ENCODE measurements around the gene SORL1. TPM values are rescaled to one million over a fixed set of nuclear protein-coding genes. Genes with fewer than 3 reads are reported as not detected.

SORL1 gene
- total RNA-seq, 1 experiment from 2014 or later, result 6.1 TPM

- no peak for TF ChIP-seq CTCF (IDR thresholded peaks at IDR 0.05; ENCODE audit: unreplicated experiment)
- H3K4me1 Mint-ChIP-seq (ENCODE audit: low read depth, unreplicated experiment), result no peaks in the 10 kb centered on the region
- CTCF ChIA-PET, result no interaction called here
- H3K36me3 Mint-ChIP-seq (ENCODE audit: insufficient read depth, unreplicated experiment), result no peaks in the 10 kb centered on the region
- BruUV-seq (replicated peaks), result no TSS peak
- no peak for DNase-seq
- H3K4me3 Mint-ChIP-seq (ENCODE audit: low read depth, unreplicated experiment), result no peak overlapping the region
- peaks cover 37% of the 10 kb centered on the region for H3K27me3 Mint-ChIP-seq (ENCODE audit: unreplicated experiment)
- intact Hi-C loops (cut with micrococcal nuclease; ENCODE audit: unreplicated experiment), result no loop called here
- no peaks in the 10 kb centered on the region for H3K9me3 Mint-ChIP-seq (ENCODE audit: low read depth, unreplicated experiment)
- no peak overlapping the region for H3K27ac Mint-ChIP-seq (ENCODE audit: unreplicated experiment)
Measured at GRCh38 chr11:121422675-121423074, 29.4 kb upstream of the SORL1 start.

GRCh38 chr11:121425828-121426227 lies 26.3 kb upstream of the SORL1 start:
- intact Hi-C loops (cut with micrococcal nuclease; ENCODE audit: unreplicated experiment), result no loop called here
- Mint-ChIP-seq H3K4me3 (ENCODE audit: low read depth, unreplicated experiment) (no peak overlapping the region), H3K27ac (ENCODE audit: unreplicated experiment) (no peak overlapping the region), H3K4me1 (ENCODE audit: low read depth, unreplicated experiment) (no peaks in the 10 kb centered on the region), H3K36me3 (ENCODE audit: insufficient read depth, unreplicated experiment) (no peaks in the 10 kb centered on the region), H3K27me3 (ENCODE audit: unreplicated experiment) (peaks cover 52% of the 10 kb centered on the region), H3K9me3 (ENCODE audit: low read depth, unreplicated experiment) (no peaks in the 10 kb centered on the region)
- DNase-seq, result no peak
- BruUV-seq (replicated peaks), result no TSS peak
- TF ChIP-seq CTCF (IDR thresholded peaks at IDR 0.05; ENCODE audit: unreplicated experiment), result no peak
- CTCF ChIA-PET, result interaction anchor here (0.7 kb wide), 1 partner anchor 11 kb away, joined by 4 read pairs; no protein-coding TSS in a partner anchor

- peak; percentile 16 for DNase-seq
- Mint-ChIP-seq H3K4me3 (ENCODE audit: low read depth, unreplicated experiment) (peak overlapping the region; percentile 55), H3K4me1 (ENCODE audit: low read depth, unreplicated experiment) (no peaks in the 10 kb centered on the region), H3K36me3 (ENCODE audit: insufficient read depth, unreplicated experiment) (no peaks in the 10 kb centered on the region), H3K27me3 (ENCODE audit: unreplicated experiment) (peaks cover 59% of the 10 kb centered on the region), H3K27ac (ENCODE audit: unreplicated experiment) (no peak overlapping the region), H3K9me3 (ENCODE audit: low read depth, unreplicated experiment) (no peaks in the 10 kb centered on the region)
- CTCF ChIA-PET, result interaction anchor here (1.0 kb wide), 1 partner anchor 165 kb away, joined by 3 read pairs; no protein-coding TSS in a partner anchor
- no peak for TF ChIP-seq CTCF (IDR thresholded peaks at IDR 0.05; ENCODE audit: unreplicated experiment)
- intact Hi-C loops (cut with micrococcal nuclease; ENCODE audit: unreplicated experiment), result no loop called here
- BruUV-seq (replicated peaks), result no TSS peak
Measured at GRCh38 chr11:121426476-121427399, 25.4 kb upstream of the SORL1 start.

GRCh38 chr11:121427400-121427744 lies 24.7 kb upstream of the SORL1 start:
- Mint-ChIP-seq H3K4me3 (ENCODE audit: low read depth, unreplicated experiment) (peak overlapping the region; percentile 55), H3K27ac (ENCODE audit: unreplicated experiment) (no peak overlapping the region), H3K27me3 (ENCODE audit: unreplicated experiment) (peaks cover 65% of the 10 kb centered on the region), H3K9me3 (ENCODE audit: low read depth, unreplicated experiment) (no peaks in the 10 kb centered on the region), H3K4me1 (ENCODE audit: low read depth, unreplicated experiment) (no peaks in the 10 kb centered on the region), H3K36me3 (ENCODE audit: insufficient read depth, unreplicated experiment) (no peaks in the 10 kb centered on the region)
- CTCF ChIA-PET, result interaction anchor here (1.0 kb wide), 1 partner anchor 164 kb away, joined by 3 read pairs; no protein-coding TSS in a partner anchor
- intact Hi-C loops (cut with micrococcal nuclease; ENCODE audit: unreplicated experiment), result no loop called here
- BruUV-seq (replicated peaks), result no TSS peak
- TF ChIP-seq CTCF (IDR thresholded peaks at IDR 0.05; ENCODE audit: unreplicated experiment), result no peak
- no peak for DNase-seq

All from Calu3 (cell line).